HCT116 (cell line): Measurements from ENCODE around the gene UNK. TPM values are rescaled to one million over a fixed set of nuclear protein-coding genes. Genes with fewer than 3 reads are reported as not detected.

Experiments used
- ATAC-seq: fragments of 200-7000 bp; cut with Tn5 transposase; 2 replicates; pipeline ENCODE4 v1.9.1; 2020; ENCODE audit warnings: mild to moderate bottlenecking, moderate library complexity
- BruUV-seq: library from RNA; stranded (reverse); fragments of 400-500 nt; replicated peaks from 2 replicates; lab custom pipeline; 2021; lab: Mats Ljungman, UMichigan
- CTCF ChIA-PET: fragments of 300-600 bp; sonication (Branson Sonifier 250); formaldehyde crosslinking; loops from one replicate; lab custom pipeline; 2021; ENCODE audit warnings: antibody characterized with exemption; lab: Charles Lee
- POLR2A ChIA-PET: fragments of 300-600, 350-600 bp; sonication (Branson Sonifier 250); formaldehyde crosslinking; loops from one replicate; lab custom pipeline; 2021; ENCODE audit warnings: antibody characterized with exemption; lab: Charles Lee
- RAD21 ChIA-PET, 2 experiments: fragments of 300-600 bp; sonication (Branson Sonifier 250); formaldehyde crosslinking; loops; one replicate each; lab custom pipeline; 2023; ENCODE audit warnings: low total read pairs in 2 of 2; ENCODE audit not compliant: uncharacterized antibody in 2 of 2, unreplicated experiment in 2 of 2, low non-redundant PET in 1 of 2; lab: Charles Lee
- DNase-seq: peaks from one replicate; pipeline ENCODE4 v3.0.0-alpha.2; 2010; ENCODE audit warnings: low read depth, low spot score
- H2AFZ ChIP-seq: fragments of 200-600 bp; shearing (Covaris generic), sonication (generic); 2 replicates; pipeline ENCODE4 v1.6.1; 2017; ENCODE audit warnings: low read depth, mixed run types, mixed read lengths, antibody characterized with exemption, low read length; ENCODE audit not compliant: poor library complexity, severe bottlenecking
- H3K27ac ChIP-seq: 2 replicates; pipeline ENCODE4 v1.5.1; 2012; ENCODE audit warnings: low read depth, low read length
- H3K27me3 ChIP-seq: fragments of 200-600 bp; sonication (generic); 2 replicates; pipeline ENCODE4 v1.6.1; 2016; ENCODE audit warnings: mixed run types, low read length, mixed read lengths; ENCODE audit not compliant: insufficient read depth
- H3K36me3 ChIP-seq, 2 experiments: fragments of 200-500 bp in 1 of 2; fragments of 200-600 bp in 1 of 2; sonication (Bioruptor generic) in 1 of 2; sonication (generic) in 1 of 2; 2 replicates each; pipeline versions ENCODE4 v1.5.1 to v1.6.1; 2014 to 2016; ENCODE audit warnings: low read length in 2 of 2, inconsistent platforms in 1 of 2, mixed read lengths in 1 of 2, mixed run types in 1 of 2; ENCODE audit not compliant: insufficient read depth in 2 of 2, control insufficient read depth in 1 of 2
- H3K4me1 ChIP-seq, 2 experiments: fragments of 200-600 bp in 1 of 2; sonication (generic) in 1 of 2; 2 replicates each; pipeline versions ENCODE4 v1.5.1 to v1.6.1; 2012 to 2017; ENCODE audit warnings: low read length in 2 of 2, inconsistent platforms in 1 of 2, mild to moderate bottlenecking in 1 of 2, mixed read lengths in 1 of 2, mixed run types in 1 of 2, moderate library complexity in 1 of 2; ENCODE audit not compliant: insufficient read depth in 2 of 2, control insufficient read depth in 1 of 2
- H3K4me2 ChIP-seq: fragments of 200-600 bp; sonication (generic); 2 replicates; pipeline ENCODE4 v1.6.1; 2017; ENCODE audit warnings: mixed run types, low read length, mixed read lengths
- H3K4me3 ChIP-seq, 2 experiments: fragments of 200-600 bp in 1 of 2; sonication (generic) in 1 of 2; replicated peaks in 1 of 2; 2 replicates each; pipeline ENCODE4 v1.5.1; 2011 to 2016; ENCODE audit warnings: low read length in 2 of 2, control low read depth in 1 of 2, low read depth in 1 of 2, mild to moderate bottlenecking in 1 of 2, mixed read lengths in 1 of 2, mixed run types in 1 of 2
- H3K79me2 ChIP-seq: fragments of 200-600 bp; sonication (generic); 2 replicates; pipeline ENCODE4 v1.6.1; 2017; ENCODE audit warnings: mild to moderate bottlenecking, mixed run types, low read length, moderate library complexity, mixed read lengths; ENCODE audit not compliant: insufficient read depth
- H3K9ac ChIP-seq: fragments of 200-600 bp; sonication (generic); 2 replicates; pipeline ENCODE4 v1.6.1; 2016; ENCODE audit warnings: low read length, mixed read lengths
- H3K9me2 ChIP-seq: fragments of 200-600 bp; sonication (generic), shearing (Covaris generic); 2 replicates; pipeline ENCODE4 v1.6.1; 2017; ENCODE audit warnings: mixed run types, mild to moderate bottlenecking, moderate library complexity; ENCODE audit not compliant: insufficient read depth
- H3K9me3 ChIP-seq, 2 experiments: fragments of 200-500 bp in 1 of 2; fragments of 200-600 bp in 1 of 2; sonication (Bioruptor generic) in 1 of 2; sonication (generic) in 1 of 2; 2 replicates each; pipeline ENCODE4 v1.6.1; 2014 to 2017; ENCODE audit warnings: low read length in 2 of 2, mixed read lengths in 2 of 2, inconsistent platforms in 1 of 2, low read depth in 1 of 2, mild to moderate bottlenecking in 1 of 2, mixed run types in 1 of 2, moderate library complexity in 1 of 2; ENCODE audit not compliant: control insufficient read depth in 1 of 2, insufficient read depth in 1 of 2
- H4K20me1 ChIP-seq: fragments of 200-600 bp; sonication (generic), shearing (Covaris generic); 2 replicates; pipeline ENCODE4 v1.6.1; 2017; ENCODE audit warnings: mixed run types, mild to moderate bottlenecking, moderate library complexity; ENCODE audit not compliant: insufficient read depth
- ATF3 ChIP-seq: IDR thresholded peaks from 2 replicates; pipeline ENCODE4 v1.6.1; 2012
- CBX3 ChIP-seq: IDR thresholded peaks from 2 replicates; pipeline ENCODE4 v1.6.1; 2012; ENCODE audit warnings: low read depth
- CEBPB ChIP-seq: IDR thresholded peaks from 2 replicates; pipeline ENCODE4 v1.6.1; 2012; ENCODE audit warnings: low read depth
- EGR1 ChIP-seq: IDR thresholded peaks from 2 replicates; pipeline ENCODE4 v1.6.1; 2012; ENCODE audit warnings: low read depth
- ELF1 ChIP-seq: IDR thresholded peaks from 2 replicates; pipeline ENCODE4 v1.6.1; 2012; ENCODE audit warnings: low read depth, borderline replicate concordance
- JUND ChIP-seq: IDR thresholded peaks from 2 replicates; pipeline ENCODE4 v1.6.1; 2012
- MAX ChIP-seq: IDR thresholded peaks from 2 replicates; pipeline ENCODE4 v1.6.1; 2012
- SIN3A ChIP-seq: IDR thresholded peaks from 2 replicates; pipeline ENCODE4 v1.6.1; 2012; ENCODE audit warnings: low read depth
- SRF ChIP-seq: IDR thresholded peaks from 2 replicates; pipeline ENCODE4 v1.6.1; 2012; ENCODE audit warnings: low read depth
- TCF7L2 ChIP-seq: IDR thresholded peaks from 2 replicates; pipeline ENCODE4 v1.7.0; 2011; ENCODE audit warnings: borderline replicate concordance, inconsistent platforms; ENCODE audit not compliant: insufficient read depth, insufficient read length; ENCODE audit errors: extremely low read depth
- YY1 ChIP-seq: IDR thresholded peaks from 2 replicates; pipeline ENCODE4 v1.6.1; 2011; ENCODE audit warnings: low read length, low read depth, moderate library complexity, mild to moderate bottlenecking; ENCODE audit not compliant: insufficient replicate concordance; ENCODE audit errors: extremely low read depth
- ZNF274 ChIP-seq: fragments of 200-500 bp; sonication (Bioruptor generic); IDR thresholded peaks from 2 replicates; pipeline ENCODE4 v1.6.1; 2014; ENCODE audit warnings: mild to moderate bottlenecking, low read depth, low read length, inconsistent platforms
- intact Hi-C: fragments of 100-400 bp; cut with micrococcal nuclease; formaldehyde crosslinking; loops from 2 replicates; pipeline ENCODE4 v1.10.0; 2022
- total RNA-seq: library from RNA; stranded (reverse); gene quantifications from one replicate; pipeline ENCODE4 v1.2.1, GENCODE V29; 2021; ENCODE audit not compliant: unreplicated experiment

Gene UNK
- total RNA-seq, 1 experiment from 2014 or later = 40.6 TPM

GRCh38 chr17:75807861-75808260 is 23.3 kb downstream of the UNK start:
- no peak for ATAC-seq
- no TSS peak for BruUV-seq

GRCh38 chr17:75808549-75808904 is 23.9 kb downstream of the UNK start:
- Histone ChIP-seq H3K4me2 (no peak overlapping the region), H3K9ac (no peak overlapping the region), H3K9me3 (no peaks in the 10 kb centered on the region), H2AFZ (no peak overlapping the region), H3K36me3 (peaks cover 13 to 16% of the 10 kb centered on the region in 2 experiments; a peak in 2 of 4 replicates), H3K27me3 (no peaks in the 10 kb centered on the region), H3K9me2 (no peaks in the 10 kb centered on the region), H3K27ac (no peak overlapping the region), H3K79me2 (peaks cover 4% of the 10 kb centered on the region), H4K20me1 (no peaks in the 10 kb centered on the region), H3K4me3 (no peak overlapping the region), H3K4me1 (no peaks in the 10 kb centered on the region)
- intact Hi-C loops = no loop called here
- CTCF ChIA-PET = no interaction called here
- TF ChIP-seq TCF7L2 = no peak
- TF ChIP-seq MAX = no peak
- TF ChIP-seq CEBPB = no peak
- TF ChIP-seq EGR1 = no peak
- no peak for TF ChIP-seq SRF
- no peak for TF ChIP-seq ELF1
- TF ChIP-seq ZNF274 = no peak
- TF ChIP-seq YY1 = no peak
- no peak for TF ChIP-seq SIN3A
- TF ChIP-seq ATF3 = no peak
- TF ChIP-seq JUND = no peak
- RAD21 ChIA-PET = no interaction called here
- ATAC-seq (no peak), DNase-seq (no peak)
- POLR2A ChIA-PET = no interaction called here
- no TSS peak for BruUV-seq

More at GRCh38 chr17:75807861-75808260, 23.3 kb downstream of the UNK start:
- Histone ChIP-seq H3K4me3 (no peak overlapping the region), H3K27ac (no peak overlapping the region), H3K79me2 (peaks cover 4% of the 10 kb centered on the region), H3K9ac (no peak overlapping the region), H3K27me3 (no peaks in the 10 kb centered on the region), H3K9me3 (no peaks in the 10 kb centered on the region), H3K9me2 (no peaks in the 10 kb centered on the region), H3K36me3 (peaks cover 10 to 13% of the 10 kb centered on the region in 2 experiments; a peak in 2 of 4 replicates), H4K20me1 (no peaks in the 10 kb centered on the region), H2AFZ (no peak overlapping the region), H3K4me2 (no peak overlapping the region), H3K4me1 (no peaks in the 10 kb centered on the region)
- ChIA-PET CTCF (no interaction called here), POLR2A (interaction anchor here (1.0 kb wide), 1 partner anchor 28 kb away, joined by 4 read pairs; a partner anchor contains a TSS), RAD21 (no interaction called here)
- intact Hi-C loops = no loop called here
- no peak for TF ChIP-seq CBX3
- DNase-seq = no peak
